OCI-LY7 (cell line): ENCODE results near the gene CD300A. TPM values are rescaled to one million over a fixed set of nuclear protein-coding genes. Genes with fewer than 3 reads are reported as not detected.

Source experiments
- BruUV-seq: library from RNA; stranded (reverse); fragments of 400-500 nt; replicated peaks from 2 replicates; lab custom pipeline; 2021; lab: Mats Ljungman, UMichigan
- CTCF ChIA-PET: fragments of 300-600 bp; sonication (Branson Sonifier 250); formaldehyde crosslinking; loops from one replicate; lab custom pipeline; 2022; ENCODE audit warnings: antibody characterized with exemption; ENCODE audit not compliant: unreplicated experiment; lab: Charles Lee
- POLR2A ChIA-PET: fragments of 300-600 bp; sonication (Branson Sonifier 250); formaldehyde crosslinking; loops from one replicate; lab custom pipeline; 2022; ENCODE audit warnings: antibody characterized with exemption; lab: Charles Lee
- DNase-seq: peaks from one replicate; pipeline ENCODE4 v3.0.0-alpha.2; 2015; ENCODE audit warnings: low spot score
- H2AFZ ChIP-seq: fragments of 200-600 bp; sonication (generic), shearing (Covaris generic); 2 replicates; pipeline ENCODE4 v1.6.1; 2014; ENCODE audit warnings: mild to moderate bottlenecking, antibody characterized with exemption, low read length, moderate library complexity
- H3K27ac ChIP-seq: fragments of 200-600 bp; sonication (generic); 2 replicates; pipeline ENCODE4 v1.5.1; 2014; ENCODE audit warnings: mixed run types, low read depth, mild to moderate bottlenecking, moderate library complexity, low read length, inconsistent platforms; ENCODE audit not compliant: poor library complexity, severe bottlenecking
- H3K36me3 ChIP-seq: fragments of 200-600 bp; sonication (generic); 2 replicates; pipeline ENCODE4 v1.6.1; 2014; ENCODE audit warnings: mild to moderate bottlenecking, antibody characterized with exemption, low read length, moderate library complexity, mixed read lengths; ENCODE audit not compliant: insufficient read depth
- H3K4me1 ChIP-seq: fragments of 200-600 bp; sonication (generic); 2 replicates; pipeline ENCODE4 v1.5.1; 2014; ENCODE audit warnings: mild to moderate bottlenecking, low read length; ENCODE audit not compliant: insufficient read depth, poor library complexity, severe bottlenecking
- H3K4me2 ChIP-seq: fragments of 200-600 bp; sonication (generic); 2 replicates; pipeline ENCODE4 v1.6.1; 2014; ENCODE audit warnings: mild to moderate bottlenecking, low read length
- H3K4me3 ChIP-seq: fragments of 200-600 bp; sonication (generic); 2 replicates; pipeline ENCODE4 v1.5.1; 2014; ENCODE audit warnings: mild to moderate bottlenecking, low read depth, low read length; ENCODE audit not compliant: poor library complexity, severe bottlenecking
- H3K79me2 ChIP-seq: fragments of 200-600 bp; sonication (generic); 2 replicates; pipeline ENCODE4 v1.6.1; 2016; ENCODE audit warnings: low read depth, mild to moderate bottlenecking, low read length, moderate library complexity, mixed read lengths; ENCODE audit not compliant: insufficient read depth
- H3K9me2 ChIP-seq: fragments of 200-600 bp; sonication (generic); 2 replicates; pipeline ENCODE4 v1.6.1; 2016; ENCODE audit warnings: mild to moderate bottlenecking, low read length, mixed read lengths; ENCODE audit not compliant: insufficient read depth
- H3K9me3 ChIP-seq: fragments of 200-600 bp; sonication (generic); 2 replicates; pipeline ENCODE4 v1.6.1; 2014; ENCODE audit warnings: mild to moderate bottlenecking, mixed run types, low read length, mixed read lengths
- H4K20me1 ChIP-seq: fragments of 200-600 bp; sonication (generic); 2 replicates; pipeline ENCODE4 v1.6.1; 2014; ENCODE audit warnings: mild to moderate bottlenecking, antibody characterized with exemption, low read length, moderate library complexity, mixed read lengths; ENCODE audit not compliant: insufficient read depth
- CTCF ChIP-seq: fragments of 200-600 bp; sonication (generic); conservative IDR thresholded peaks from 2 replicates; pipeline ENCODE4 v1.5.1; 2014; ENCODE audit warnings: mild to moderate bottlenecking, antibody characterized with exemption, low read length, moderate library complexity, mixed read lengths
- EZH2phosphoT487 ChIP-seq: fragments of 200-600 bp; sonication (generic); IDR thresholded peaks from 2 replicates; pipeline ENCODE4 v1.6.1; 2018; ENCODE audit warnings: low read depth, borderline replicate concordance, mild to moderate bottlenecking, mixed run types, antibody characterized with exemption, low read length, moderate library complexity, mixed read lengths
- intact Hi-C: fragments of 100-400 bp; cut with micrococcal nuclease; formaldehyde crosslinking; loops from one replicate; pipeline ENCODE4 v1.10.0; 2022; ENCODE audit not compliant: unreplicated experiment
- total RNA-seq, 2 experiments: library from RNA; depleted of rRNA in 1 of 2; stranded (reverse); fragments of >200 nt in 1 of 2; shearing (Covaris generic) in 1 of 2; gene quantifications; 2 replicates each; pipeline ENCODE4 v1.2.3, GENCODE V29; 2014 to 2022

Gene CD300A
- total RNA-seq, 2 experiments from 2014 or later, result 3.5 to 6.7 TPM

DNA sequence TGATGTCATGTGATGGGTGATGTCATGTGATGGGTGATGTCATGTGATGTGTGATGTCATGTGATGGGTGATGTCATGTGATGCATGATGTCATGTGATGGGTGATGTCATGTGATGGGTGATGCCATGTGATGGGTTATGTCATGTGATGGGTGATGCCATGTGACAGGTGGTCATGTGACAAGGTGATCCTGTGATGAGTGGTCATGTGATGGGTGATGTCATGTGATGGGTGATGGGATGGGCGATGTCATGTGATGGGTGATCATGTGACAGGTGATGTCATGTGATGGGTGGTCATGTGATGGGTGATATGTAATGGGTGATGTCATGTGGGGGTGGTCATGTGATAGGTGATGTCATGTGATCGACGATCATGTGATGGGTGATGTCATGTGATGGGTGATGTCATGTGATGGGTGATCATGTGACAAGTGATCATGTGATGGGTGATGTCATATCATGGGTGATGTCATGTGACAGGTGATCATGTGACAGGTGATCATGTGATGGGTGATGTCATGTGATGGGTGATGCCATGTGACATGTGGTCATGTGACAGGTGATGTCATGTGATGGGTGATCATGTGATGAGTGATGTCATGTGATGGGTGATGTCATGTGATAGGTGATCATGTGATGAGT lies 47.7 kb downstream of the CD300A start:
- POLR2A ChIA-PET, result no interaction called here
- no peak overlapping the region for H3K4me3 ChIP-seq
- peak; percentile 87 for DNase-seq
- no peaks in the 10 kb centered on the region for H3K36me3 ChIP-seq
- H3K4me2 ChIP-seq, result no peak overlapping the region
- no peaks in the 10 kb centered on the region for H3K79me2 ChIP-seq
- H3K9me2 ChIP-seq, result no peaks in the 10 kb centered on the region
- CTCF ChIA-PET, result interaction anchor here (0.6 kb wide), 1 partner anchor 161 kb away, joined by 5 read pairs; no protein-coding TSS in a partner anchor
- intact Hi-C loops, result no loop called here
- no TSS peak for BruUV-seq
- no peaks in the 10 kb centered on the region for H4K20me1 ChIP-seq
- no peak overlapping the region for H2AFZ ChIP-seq
- no peaks in the 10 kb centered on the region for H3K4me1 ChIP-seq
- peaks cover 28% of the 10 kb centered on the region for H3K9me3 ChIP-seq
- TF ChIP-seq EZH2phosphoT487, result no peak
- TF ChIP-seq CTCF, result no peak
- H3K27ac ChIP-seq, result peak overlapping the region; percentile 12

DNA sequence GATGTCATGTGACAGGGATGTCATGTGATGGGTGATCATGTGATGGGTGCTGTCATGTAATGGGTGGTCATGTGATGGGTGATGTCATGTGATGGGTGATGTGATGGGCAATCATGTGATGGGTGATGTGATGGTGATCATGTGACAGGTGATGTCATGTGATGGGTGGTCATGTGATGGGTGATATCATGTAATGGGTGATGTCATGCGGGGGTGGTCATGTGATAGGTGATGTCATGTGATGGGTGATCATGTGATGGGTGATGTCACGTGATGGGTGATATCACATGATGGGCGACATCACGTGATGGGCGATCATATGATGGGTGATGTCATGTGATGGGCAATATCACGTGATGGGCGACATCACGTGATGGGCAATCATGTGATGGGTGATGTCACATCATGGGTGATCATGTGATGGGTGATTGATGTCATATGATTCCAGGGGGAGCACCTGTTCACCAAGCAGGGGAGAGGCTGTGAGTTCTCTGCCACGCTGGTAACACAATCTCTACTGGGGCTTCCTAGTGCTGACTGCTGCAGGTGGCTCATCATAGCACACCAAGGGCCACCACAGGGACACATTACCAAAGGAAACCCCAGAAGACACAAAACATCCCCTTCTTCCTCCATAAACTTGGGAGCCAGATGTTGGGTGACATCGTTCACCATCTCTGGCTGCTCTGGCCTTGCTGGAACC lies 48.3 kb downstream of the CD300A start:
- Histone ChIP-seq H2AFZ (no peak overlapping the region; the same call in 1 of the 2 replicates), H4K20me1 (no peaks in the 10 kb centered on the region), H3K9me3 (peaks cover 28% of the 10 kb centered on the region), H3K4me1 (no peaks in the 10 kb centered on the region), H3K27ac (no peak overlapping the region), H3K4me3 (no peak overlapping the region), H3K79me2 (no peaks in the 10 kb centered on the region), H3K36me3 (no peaks in the 10 kb centered on the region), H3K9me2 (no peaks in the 10 kb centered on the region), H3K4me2 (no peak overlapping the region)
- ChIA-PET CTCF (no interaction called here), POLR2A (no interaction called here)
- BruUV-seq, result no TSS peak
- DNase-seq, result no peak
- no peak for TF ChIP-seq CTCF
- intact Hi-C loops, result no loop called here

DNA sequence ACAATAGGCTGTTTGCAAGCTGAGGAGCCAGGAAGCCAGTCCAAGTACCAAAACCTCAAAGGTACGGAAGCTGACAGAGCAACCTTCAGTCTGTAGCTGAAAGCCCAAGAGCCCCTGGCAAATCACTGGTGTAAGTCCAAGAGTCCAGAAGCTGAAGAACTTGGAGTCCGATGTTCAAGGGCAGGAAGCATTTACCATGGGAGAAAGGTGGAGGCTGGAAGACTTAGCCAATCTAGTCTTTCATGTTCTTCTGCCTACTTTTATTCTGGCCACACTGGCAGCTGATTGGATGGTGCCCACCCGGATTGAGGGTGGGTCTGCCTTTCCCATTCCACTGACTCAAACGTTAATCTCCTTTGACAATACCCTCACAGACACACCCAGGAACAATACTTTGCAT lies 49.5 kb downstream of the CD300A start:
- H3K4me2 ChIP-seq, result no peak overlapping the region
- DNase-seq, result no peak
- H3K9me2 ChIP-seq, result no peaks in the 10 kb centered on the region
- no TSS peak for BruUV-seq
- no peaks in the 10 kb centered on the region for H3K4me1 ChIP-seq
- no peak overlapping the region for H3K27ac ChIP-seq
- peaks cover 28% of the 10 kb centered on the region for H3K9me3 ChIP-seq
- no peaks in the 10 kb centered on the region for H3K79me2 ChIP-seq
- H2AFZ ChIP-seq, result no peak overlapping the region
- intact Hi-C loops, result no loop called here
- no peak for TF ChIP-seq EZH2phosphoT487
- TF ChIP-seq CTCF, result no peak
- no peaks in the 10 kb centered on the region for H4K20me1 ChIP-seq
- POLR2A ChIA-PET, result no interaction called here
- CTCF ChIA-PET, result no interaction called here
- no peaks in the 10 kb centered on the region for H3K36me3 ChIP-seq
- no peak overlapping the region for H3K4me3 ChIP-seq
